ENCODE results near the gene CCDC148.

The CCDC148 gene

GRCh38 chr2:158174495-158174894 lies 282.1 kb downstream of the CCDC148 start:
- Histone ChIP-seq H3K36me3 (ENCODE audit: control insufficient read depth, insufficient read depth, low read length) (no peaks in the 10 kb centered on the region), H3K4me3 (ENCODE audit: low read depth, low read length) (no peak overlapping the region), H3K4me1 (ENCODE audit: control insufficient read depth, insufficient read depth, low read length) (no peaks in the 10 kb centered on the region), H3K9ac (ENCODE audit: low read length) (no peak overlapping the region), H3K27me3 (ENCODE audit: control insufficient read depth, insufficient read depth, low read length) (no peaks in the 10 kb centered on the region), H3K27ac (ENCODE audit: low read depth, low read length) (no peak overlapping the region), H3K9me3 (ENCODE audit: control insufficient read depth, insufficient read depth, low read depth, low read length) (no peaks in the 10 kb centered on the region)

- Histone ChIP-seq H3K36me3 (ENCODE audit: control insufficient read depth, insufficient read depth, low read length) (no peaks in the 10 kb centered on the region), H3K27me3 (ENCODE audit: control insufficient read depth, insufficient read depth, low read length) (no peaks in the 10 kb centered on the region), H3K4me1 (ENCODE audit: control insufficient read depth, insufficient read depth, low read length) (no peaks in the 10 kb centered on the region), H3K9ac (ENCODE audit: low read length) (no peak overlapping the region), H3K27ac (ENCODE audit: low read depth, low read length) (no peak overlapping the region), H3K4me3 (ENCODE audit: low read depth, low read length) (no peak overlapping the region), H3K9me3 (ENCODE audit: control insufficient read depth, insufficient read depth, low read depth, low read length) (no peaks in the 10 kb centered on the region)
Observed at GRCh38 chr2:158172719-158173118, 283.8 kb downstream of the CCDC148 start.

GRCh38 chr2:158154596-158154995 lies 302.0 kb downstream of the CCDC148 start:
- no peaks in the 10 kb centered on the region for H3K4me1 ChIP-seq (ENCODE audit: control insufficient read depth, insufficient read depth, low read length)
- H3K9ac ChIP-seq (ENCODE audit: low read length) = no peak overlapping the region
- H3K36me3 ChIP-seq (ENCODE audit: control insufficient read depth, insufficient read depth, low read length) = no peaks in the 10 kb centered on the region
- H3K27me3 ChIP-seq (ENCODE audit: control insufficient read depth, insufficient read depth, low read length) = no peaks in the 10 kb centered on the region
- no peaks in the 10 kb centered on the region; the same call in 1 of the 2 replicates for H3K9me3 ChIP-seq (ENCODE audit: control insufficient read depth, insufficient read depth, low read depth, low read length)
- no peak overlapping the region for H3K4me3 ChIP-seq (ENCODE audit: low read depth, low read length)
- H3K27ac ChIP-seq (ENCODE audit: low read depth, low read length) = no peak overlapping the region

- H3K4me1 ChIP-seq (ENCODE audit: control insufficient read depth, insufficient read depth, low read length) = no peaks in the 10 kb centered on the region
- no peaks in the 10 kb centered on the region for H3K36me3 ChIP-seq (ENCODE audit: control insufficient read depth, insufficient read depth, low read length)
- no peak overlapping the region for H3K9ac ChIP-seq (ENCODE audit: low read length)
- H3K9me3 ChIP-seq (ENCODE audit: control insufficient read depth, insufficient read depth, low read depth, low read length) = no peaks in the 10 kb centered on the region; the same call in 1 of the 2 replicates
- no peak overlapping the region for H3K27ac ChIP-seq (ENCODE audit: low read depth, low read length)
- H3K4me3 ChIP-seq (ENCODE audit: low read depth, low read length) = no peak overlapping the region
- no peaks in the 10 kb centered on the region for H3K27me3 ChIP-seq (ENCODE audit: control insufficient read depth, insufficient read depth, low read length)
Observed at GRCh38 chr2:158153270-158154015, 303.1 kb downstream of the CCDC148 start.

- no peak overlapping the region for H3K4me3 ChIP-seq (ENCODE audit: low read depth, low read length)
- no peaks in the 10 kb centered on the region for H3K36me3 ChIP-seq (ENCODE audit: control insufficient read depth, insufficient read depth, low read length)
- H3K9me3 ChIP-seq (ENCODE audit: control insufficient read depth, insufficient read depth, low read depth, low read length) = no peaks in the 10 kb centered on the region
- no peak overlapping the region for H3K9ac ChIP-seq (ENCODE audit: low read length)
- H3K27ac ChIP-seq (ENCODE audit: low read depth, low read length) = no peak overlapping the region
- no peaks in the 10 kb centered on the region for H3K27me3 ChIP-seq (ENCODE audit: control insufficient read depth, insufficient read depth, low read length)
- H3K4me1 ChIP-seq (ENCODE audit: control insufficient read depth, insufficient read depth, low read length) = peaks cover 6% of the 10 kb centered on the region; the same call in 1 of the 2 replicates
Observed at GRCh38 chr2:158144914-158145625, 311.5 kb downstream of the CCDC148 start.

GRCh38 chr2:158143703-158144360 lies 312.7 kb downstream of the CCDC148 start:
- H3K27me3 ChIP-seq (ENCODE audit: control insufficient read depth, insufficient read depth, low read length) = no peaks in the 10 kb centered on the region
- H3K9me3 ChIP-seq (ENCODE audit: control insufficient read depth, insufficient read depth, low read depth, low read length) = no peaks in the 10 kb centered on the region
- H3K36me3 ChIP-seq (ENCODE audit: control insufficient read depth, insufficient read depth, low read length) = no peaks in the 10 kb centered on the region
- no peak overlapping the region for H3K9ac ChIP-seq (ENCODE audit: low read length)
- H3K27ac ChIP-seq (ENCODE audit: low read depth, low read length) = no peak overlapping the region
- peaks cover 6% of the 10 kb centered on the region; the same call in 1 of the 2 replicates for H3K4me1 ChIP-seq (ENCODE audit: control insufficient read depth, insufficient read depth, low read length)
- H3K4me3 ChIP-seq (ENCODE audit: low read depth, low read length) = no peak overlapping the region

- H3K4me1 ChIP-seq (ENCODE audit: control insufficient read depth, insufficient read depth, low read length) = peaks cover 6% of the 10 kb centered on the region; the same call in 1 of the 2 replicates
- no peak overlapping the region for H3K9ac ChIP-seq (ENCODE audit: low read length)
- no peak overlapping the region for H3K4me3 ChIP-seq (ENCODE audit: low read depth, low read length)
- no peaks in the 10 kb centered on the region for H3K36me3 ChIP-seq (ENCODE audit: control insufficient read depth, insufficient read depth, low read length)
- H3K9me3 ChIP-seq (ENCODE audit: control insufficient read depth, insufficient read depth, low read depth, low read length) = no peaks in the 10 kb centered on the region
- H3K27me3 ChIP-seq (ENCODE audit: control insufficient read depth, insufficient read depth, low read length) = no peaks in the 10 kb centered on the region
- no peak overlapping the region for H3K27ac ChIP-seq (ENCODE audit: low read depth, low read length)
Observed at GRCh38 chr2:158142568-158143332, 313.8 kb downstream of the CCDC148 start.

- no peaks in the 10 kb centered on the region for H3K27me3 ChIP-seq (ENCODE audit: control insufficient read depth, insufficient read depth, low read length)
- H3K4me1 ChIP-seq (ENCODE audit: control insufficient read depth, insufficient read depth, low read length) = peaks cover 6% of the 10 kb centered on the region; the same call in 1 of the 2 replicates
- H3K36me3 ChIP-seq (ENCODE audit: control insufficient read depth, insufficient read depth, low read length) = no peaks in the 10 kb centered on the region
- no peak overlapping the region for H3K9ac ChIP-seq (ENCODE audit: low read length)
- no peak overlapping the region for H3K4me3 ChIP-seq (ENCODE audit: low read depth, low read length)
- no peaks in the 10 kb centered on the region for H3K9me3 ChIP-seq (ENCODE audit: control insufficient read depth, insufficient read depth, low read depth, low read length)
- no peak overlapping the region for H3K27ac ChIP-seq (ENCODE audit: low read depth, low read length)
Observed at GRCh38 chr2:158142165-158142564, 314.4 kb downstream of the CCDC148 start.

- H3K9me3 ChIP-seq (ENCODE audit: control insufficient read depth, insufficient read depth, low read depth, low read length) = no peaks in the 10 kb centered on the region
- no peaks in the 10 kb centered on the region for H3K27me3 ChIP-seq (ENCODE audit: control insufficient read depth, insufficient read depth, low read length)
- H3K4me3 ChIP-seq (ENCODE audit: low read depth, low read length) = no peak overlapping the region
- no peak overlapping the region for H3K27ac ChIP-seq (ENCODE audit: low read depth, low read length)
- no peak overlapping the region for H3K9ac ChIP-seq (ENCODE audit: low read length)
- H3K4me1 ChIP-seq (ENCODE audit: control insufficient read depth, insufficient read depth, low read length) = peaks cover 6% of the 10 kb centered on the region; the same call in 1 of the 2 replicates
- no peaks in the 10 kb centered on the region for H3K36me3 ChIP-seq (ENCODE audit: control insufficient read depth, insufficient read depth, low read length)
Observed at GRCh38 chr2:158140201-158140600, 316.4 kb downstream of the CCDC148 start.

GRCh38 chr2:158138255-158138654 lies 318.3 kb downstream of the CCDC148 start:
- Histone ChIP-seq H3K4me3 (ENCODE audit: low read depth, low read length) (no peak overlapping the region), H3K9me3 (ENCODE audit: control insufficient read depth, insufficient read depth, low read depth, low read length) (no peaks in the 10 kb centered on the region), H3K4me1 (ENCODE audit: control insufficient read depth, insufficient read depth, low read length) (no peaks in the 10 kb centered on the region), H3K27me3 (ENCODE audit: control insufficient read depth, insufficient read depth, low read length) (no peaks in the 10 kb centered on the region), H3K27ac (ENCODE audit: low read depth, low read length) (no peak overlapping the region), H3K36me3 (ENCODE audit: control insufficient read depth, insufficient read depth, low read length) (no peaks in the 10 kb centered on the region), H3K9ac (ENCODE audit: low read length) (no peak overlapping the region)

Measured in HUES6 (cell line).